WERI-Rb-1 (cell line): Measurements from ENCODE around the gene POGZ.
A peak's percentile ranks its signal among the peaks of the same experiment; 100 is the strongest.

Source experiments
- DNase-seq: peaks from one replicate; pipeline ENCODE4 v3.0.0-alpha.2; 2020
- H3K27ac ChIP-seq: fragments of 250-450 bp; sonication (Bioruptor Pico); 2 replicates; pipeline ENCODE4 v1.5.1; 2020; ENCODE audit warnings: mild to moderate bottlenecking, moderate library complexity
- H3K27me3 ChIP-seq: fragments of 250-450 bp; sonication (Bioruptor Pico); 2 replicates; pipeline ENCODE4 v1.5.1; 2021; ENCODE audit warnings: mild to moderate bottlenecking, low read depth, moderate library complexity; ENCODE audit not compliant: insufficient read depth, severe bottlenecking
- H3K36me3 ChIP-seq: fragments of 250-450 bp; sonication (Bioruptor Pico); 2 replicates; pipeline ENCODE4 v1.5.1; 2020; ENCODE audit warnings: mild to moderate bottlenecking, moderate library complexity
- H3K4me3 ChIP-seq: 2 replicates; pipeline ENCODE4 v1.5.1; 2011; ENCODE audit warnings: low read depth, mild to moderate bottlenecking, control low read depth, low read length
- H3K9me3 ChIP-seq: fragments of 250-450 bp; sonication (Bioruptor Pico); 2 replicates; pipeline ENCODE4 v1.5.1; 2021; ENCODE audit warnings: mild to moderate bottlenecking, moderate library complexity; ENCODE audit not compliant: severe bottlenecking
- CTCF ChIP-seq: IDR thresholded peaks from 2 replicates; pipeline ENCODE4 v1.5.1; 2011; ENCODE audit warnings: low read depth, mild to moderate bottlenecking, control low read depth, inconsistent platforms, low read length

POGZ gene

GRCh38 chr1:151485685-151486255, 26.5 kb upstream of the POGZ start:
- TF ChIP-seq CTCF, result peak; percentile 25
- no peak overlapping the region for H3K4me3 ChIP-seq
- H3K9me3 ChIP-seq, result peaks cover 17% of the 10 kb centered on the region
- no peaks in the 10 kb centered on the region for H3K27me3 ChIP-seq
- H3K36me3 ChIP-seq, result no peaks in the 10 kb centered on the region
- peak; percentile 43 for DNase-seq
- H3K27ac ChIP-seq, result no peak overlapping the region

- no peak for DNase-seq
- TF ChIP-seq CTCF, result no peak
- peaks cover 17% of the 10 kb centered on the region for H3K9me3 ChIP-seq
- no peaks in the 10 kb centered on the region for H3K36me3 ChIP-seq
- H3K4me3 ChIP-seq, result no peak overlapping the region
- no peak overlapping the region for H3K27ac ChIP-seq
- no peaks in the 10 kb centered on the region for H3K27me3 ChIP-seq
Measured at GRCh38 chr1:151482017-151482416, 22.7 kb upstream of the POGZ start.

- Histone ChIP-seq H3K9me3 (peaks cover 17% of the 10 kb centered on the region), H3K36me3 (no peaks in the 10 kb centered on the region), H3K27me3 (no peaks in the 10 kb centered on the region), H3K4me3 (no peak overlapping the region), H3K27ac (no peak overlapping the region)
- DNase-seq, result no peak
- no peak for TF ChIP-seq CTCF
Measured at GRCh38 chr1:151479462-151479861, 20.2 kb upstream of the POGZ start.

- Histone ChIP-seq H3K27me3 (no peaks in the 10 kb centered on the region), H3K4me3 (no peak overlapping the region), H3K9me3 (peaks cover 17% of the 10 kb centered on the region), H3K36me3 (no peaks in the 10 kb centered on the region), H3K27ac (no peak overlapping the region)
- TF ChIP-seq CTCF, result no peak
- DNase-seq, result no peak
Measured at GRCh38 chr1:151478923-151479322, 19.6 kb upstream of the POGZ start.

- no peak overlapping the region for H3K27ac ChIP-seq
- no peaks in the 10 kb centered on the region for H3K36me3 ChIP-seq
- H3K4me3 ChIP-seq, result no peak overlapping the region
- DNase-seq, result no peak
- H3K9me3 ChIP-seq, result peaks cover 17% of the 10 kb centered on the region
- no peaks in the 10 kb centered on the region for H3K27me3 ChIP-seq
- no peak for TF ChIP-seq CTCF
Measured at GRCh38 chr1:151478140-151478812, 19.0 kb upstream of the POGZ start.

- Histone ChIP-seq H3K9me3 (peaks cover 11% of the 10 kb centered on the region), H3K27ac (no peak overlapping the region), H3K27me3 (no peaks in the 10 kb centered on the region), H3K36me3 (no peaks in the 10 kb centered on the region), H3K4me3 (no peak overlapping the region)
- DNase-seq, result no peak
- TF ChIP-seq CTCF, result no peak
Measured at GRCh38 chr1:151477066-151477465, 17.8 kb upstream of the POGZ start.
